Measurements from ENCODE around the gene ILK. TPM values are rescaled to one million over a fixed set of nuclear protein-coding genes. Genes with fewer than 3 reads are reported as not detected.

The ILK gene
- total and polyA plus RNA-seq, 11 donors: 177 to 288 (median 222) TPM

DNA sequence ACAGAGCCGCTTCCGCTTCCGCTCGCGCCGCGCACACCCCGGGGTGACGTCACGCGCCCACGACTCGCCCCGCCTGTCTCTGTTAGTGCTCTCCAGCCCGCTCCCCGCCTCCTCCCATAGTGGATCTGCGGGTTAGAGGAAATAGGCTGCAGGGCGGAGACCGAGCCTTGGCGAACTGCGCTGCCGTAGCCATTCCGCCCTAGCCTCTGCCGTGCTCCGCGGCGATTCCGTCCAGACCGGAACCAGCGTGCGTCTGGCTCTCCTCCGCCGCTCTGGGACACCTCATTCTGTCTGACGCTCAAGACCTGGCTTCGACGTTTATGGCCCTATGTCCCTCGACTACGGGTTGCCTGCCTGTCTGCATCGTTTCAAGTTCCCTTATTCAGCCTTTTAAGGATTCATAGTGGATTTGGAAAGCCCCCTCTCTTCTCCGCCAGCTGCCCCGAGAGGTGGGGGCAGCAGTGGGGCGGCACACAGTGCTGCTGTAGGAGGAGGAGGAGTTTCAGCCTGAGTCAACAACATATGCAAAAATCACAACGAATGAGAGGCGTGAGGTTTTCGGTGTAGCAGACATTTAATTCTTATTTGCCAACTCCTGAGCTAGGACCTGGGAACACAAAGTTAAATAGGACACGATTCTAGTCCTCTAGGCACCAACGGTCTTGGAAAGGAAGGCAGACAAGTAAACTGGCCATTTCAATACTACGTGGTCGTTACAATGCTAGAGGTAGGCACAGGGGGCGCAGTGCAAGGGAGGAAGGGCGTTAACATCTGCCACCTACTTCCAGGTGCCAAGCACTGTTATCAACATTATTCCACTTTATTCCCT is 8.9 kb downstream of the ILK start, which contains the start of gene TAF10:
Gene TAF10 (minus strand): TSS at position 4 of the 829 bp plus-strand sequence. CDS start 27 bp downstream, outside the sequence.
- H3K4me1 ChIP-seq: peaks cover 3 to 72% (median 35%) of the 10 kb centered on the region in 12 donors
- DNase-seq: peak; percentile 99

GRCh38 chr11:6613496-6613895 is 9.9 kb downstream of the ILK start:
- no peaks in the 10 kb centered on the region for H3K9me3 ChIP-seq
- no peak for TF ChIP-seq POLR2A (IDR thresholded peaks at IDR 0.05)
- no peak for TF ChIP-seq CTCF (IDR thresholded peaks at IDR 0.05)
- peak overlapping the region in 9 of 12 donors; percentile 94 to 100 (median 98) for H3K27ac ChIP-seq
- 94 to 97% (median 96%) methylated on average over 3 of the region's 3 CpGs for WGBS, 4 donors
- H3K27me3 ChIP-seq: no peaks in the 10 kb centered on the region
- no peak for DNase-seq
- peaks cover 0 to 72% (median 32%) of the 10 kb centered on the region in 12 donors for H3K4me1 ChIP-seq
- H3K4me3 ChIP-seq: no peak overlapping the region
- ATAC-seq: no peak
- H3K36me3 ChIP-seq: peaks cover 0 to 72% (median 58%) of the 10 kb centered on the region in 9 donors
- intact Hi-C loops (cut with DNase I): loop anchor here in 7 of 10 donors (2.0 to 5.0 kb wide), 4 partner anchors 44 to 136 kb away; partner anchors contain the start of genes MRPL17 (in 6 of the 7) and DCHS1 (in 1 of the 7)

More for the DNA sequence above, 8.9 kb downstream of the ILK start, which contains the start of gene TAF10:
- H3K27me3 ChIP-seq: no peaks in the 10 kb centered on the region
- peak within 1 kb of the TSS; percentile 90 to 100 (median 98) for H3K27ac ChIP-seq
- H3K9me3 ChIP-seq: no peaks in the 10 kb centered on the region
- H3K4me3 ChIP-seq: peak within 1 kb of the TSS; percentile 52 to 93 (median 78)
- TF ChIP-seq POLR2A (IDR thresholded peaks at IDR 0.05) (peak in 1 of 2 donors; percentile 94), CTCF (IDR thresholded peaks at IDR 0.05) (peak in 11 of 12 donors; percentile 6 to 49 (median 36))
- H3K36me3 ChIP-seq: peaks cover 0 to 83% (median 69%) of the 10 kb centered on the region in 9 donors
- 0 to 1% (median 1%) methylated on average over 33 to 51 of the region's 51 CpGs for WGBS, 4 donors
- ATAC-seq: peak; percentile 94 to 96 (median 95)
- intact Hi-C loops (cut with DNase I): loop anchor here in 8 of 10 donors (1.0 to 5.0 kb wide), 5 partner anchors 45 to 135 kb away; partner anchors contain the start of genes MRPL17 (in 7 of the 8) and DCHS1 (in 1 of the 8)

- TF ChIP-seq POLR2A (IDR thresholded peaks at IDR 0.05) (no peak), CTCF (IDR thresholded peaks at IDR 0.05) (no peak)
- Histone ChIP-seq H3K9me3 (no peaks in the 10 kb centered on the region), H3K27ac (peak overlapping the region in 1 of 12 donors; percentile 98), H3K36me3 (peaks cover 0 to 63% (median 49%) of the 10 kb centered on the region in 9 donors), H3K27me3 (no peaks in the 10 kb centered on the region), H3K4me1 (peaks cover 0 to 66% (median 34%) of the 10 kb centered on the region in 12 donors), H3K4me3 (no peak overlapping the region)
- intact Hi-C loops (cut with DNase I): loop anchor here in 5 of 10 donors (5.0 kb wide), 3 partner anchors 43 to 137 kb away; partner anchors contain the start of genes MRPL17 (in 3 of the 5) and DCHS1 (in 1 of the 5)
- WGBS, 4 donors: 87 to 93% (median 91%) methylated on average over 2 of the region's 2 CpGs
- ATAC-seq: no peak
- DNase-seq: no peak
Observed at GRCh38 chr11:6614446-6614845, 10.9 kb downstream of the ILK start.

- Histone ChIP-seq H3K36me3 (peaks cover 0 to 57% (median 43%) of the 10 kb centered on the region in 9 donors), H3K27ac (peak overlapping the region in 1 of 12 donors; percentile 98), H3K4me1 (peaks cover 0 to 66% (median 40%) of the 10 kb centered on the region in 12 donors), H3K4me3 (no peak overlapping the region), H3K9me3 (no peaks in the 10 kb centered on the region), H3K27me3 (no peaks in the 10 kb centered on the region)
- 94 to 100% (median 97%) methylated on average over 5 of the region's 5 CpGs for WGBS, 4 donors
- no peak for DNase-seq
- intact Hi-C loops (cut with DNase I): loop anchor here in 1 of 10 donors (5.0 kb wide), 1 partner anchor 67 kb away; the partner anchor contains the start of gene MRPL17
- no peak for ATAC-seq
- TF ChIP-seq CTCF (IDR thresholded peaks at IDR 0.05) (no peak), POLR2A (IDR thresholded peaks at IDR 0.05) (no peak)
Observed at GRCh38 chr11:6615046-6615445, 11.5 kb downstream of the ILK start.

Measured in heart left ventricle (tissue), 16 donors.